ENCODE results near the gene ENO2. TPM values are rescaled to one million over a fixed set of nuclear protein-coding genes. Genes with fewer than 3 reads are reported as not detected.
A peak's percentile ranks its signal among the peaks of the same experiment; 100 is the strongest.

ENO2 gene
- total RNA-seq, 4 donors from 2014 or later, result 28.7 to 49.7 (median 40.0) TPM

DNA sequence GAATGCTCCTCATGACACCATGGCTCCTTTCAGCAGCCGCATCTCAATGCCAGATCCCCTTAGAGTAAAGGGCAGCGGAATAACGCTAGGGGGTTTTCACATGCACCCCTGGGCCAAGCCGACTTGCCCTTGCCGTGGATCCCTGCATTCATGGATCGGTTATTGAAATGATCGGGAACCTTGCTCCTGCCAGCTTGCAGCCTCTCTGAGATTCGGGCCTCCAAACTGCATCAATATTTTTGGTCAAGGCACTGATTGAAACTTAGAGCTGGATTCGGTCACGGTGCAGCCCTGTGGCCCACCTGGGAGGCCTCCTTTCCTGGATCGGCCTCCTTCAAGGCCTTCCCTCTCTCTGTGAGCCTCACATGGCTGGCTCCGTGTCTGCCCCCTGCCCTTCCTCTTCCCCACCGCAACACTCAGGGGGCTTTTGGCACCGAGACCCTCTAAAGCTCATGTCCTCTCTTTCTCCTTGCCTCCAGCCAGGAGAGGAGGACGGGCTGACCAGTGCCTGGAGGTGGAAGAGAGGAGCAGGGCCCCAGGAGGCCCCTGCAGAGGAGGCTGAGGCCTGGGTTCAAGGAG, 38.6 kb downstream of the ENO2 start:
- no peak for TF ChIP-seq POLR2AphosphoS5 (IDR thresholded peaks at IDR 0.05)
- no peak for TF ChIP-seq EP300 (IDR thresholded peaks at IDR 0.05)
- no peak for TF ChIP-seq CTCF (IDR thresholded peaks at IDR 0.05)
- no peak for TF ChIP-seq POLR2A (IDR thresholded peaks at IDR 0.05; ENCODE audit: low read depth)
- peak overlapping the region; percentile 37 to 55 (median 42) for H3K4me3 ChIP-seq
- 74% methylated on average over 11 of the region's 15 CpGs for WGBS

GRCh38 chr12:6953442-6954315, 39.3 kb downstream of the ENO2 start:
- H3K4me3 ChIP-seq, result peak overlapping the region; percentile 37 to 55 (median 42)
- intact Hi-C loops (cut with DNase I), result no loop called here
- WGBS, result 51% methylated on average over 21 of the region's 24 CpGs

More for the DNA sequence above, 38.6 kb downstream of the ENO2 start:
- H3K36me3 ChIP-seq, result no peaks in the 10 kb centered on the region
- intact Hi-C loops (cut with DNase I), result no loop called here
- H3K27ac ChIP-seq (replicated peaks in 1 of 4), result peak overlapping the region; percentile 14 to 72 (median 50)
- no peaks in the 10 kb centered on the region for H3K27me3 ChIP-seq
- DNase-seq (ENCODE audit: extremely low spot score), result no peak
- peaks cover 0 to 11% (median 7%) of the 10 kb centered on the region in 4 donors for H3K4me1 ChIP-seq
- H3K9me3 ChIP-seq, result no peaks in the 10 kb centered on the region

GRCh38 chr12:6954316-6955107, 40.1 kb downstream of the ENO2 start:
- 87% methylated on average over 17 of the region's 21 CpGs for WGBS
- Histone ChIP-seq H3K4me1 (peaks cover 1 to 23% (median 18%) of the 10 kb centered on the region in 4 donors), H3K9me3 (no peaks in the 10 kb centered on the region), H3K36me3 (no peaks in the 10 kb centered on the region), H3K27ac (replicated peaks in 1 of 4) (no peak overlapping the region), H3K4me3 (peak overlapping the region in 2 of 4 donors; percentile 27 to 45), H3K27me3 (no peaks in the 10 kb centered on the region)
- DNase-seq (ENCODE audit: extremely low spot score), result no peak
- intact Hi-C loops (cut with DNase I), result no loop called here
- TF ChIP-seq POLR2AphosphoS5 (IDR thresholded peaks at IDR 0.05) (no peak), CTCF (IDR thresholded peaks at IDR 0.05) (no peak), EP300 (IDR thresholded peaks at IDR 0.05) (no peak), POLR2A (IDR thresholded peaks at IDR 0.05; ENCODE audit: low read depth) (no peak)

More at GRCh38 chr12:6953442-6954315, 39.3 kb downstream of the ENO2 start:
- H3K4me1 ChIP-seq, result peaks cover 0 to 18% (median 12%) of the 10 kb centered on the region in 4 donors
- no peak for DNase-seq (ENCODE audit: extremely low spot score)
- TF ChIP-seq EP300 (IDR thresholded peaks at IDR 0.05), result no peak
- no peak for TF ChIP-seq CTCF (IDR thresholded peaks at IDR 0.05)
- TF ChIP-seq POLR2A (IDR thresholded peaks at IDR 0.05; ENCODE audit: low read depth), result no peak
- TF ChIP-seq POLR2AphosphoS5 (IDR thresholded peaks at IDR 0.05), result peak in 1 of 2 donors; percentile 31
- H3K36me3 ChIP-seq, result no peaks in the 10 kb centered on the region
- H3K9me3 ChIP-seq, result no peaks in the 10 kb centered on the region
- H3K27ac ChIP-seq (replicated peaks in 1 of 4), result peak overlapping the region; percentile 14 to 72 (median 50)
- H3K27me3 ChIP-seq, result no peaks in the 10 kb centered on the region

DNA sequence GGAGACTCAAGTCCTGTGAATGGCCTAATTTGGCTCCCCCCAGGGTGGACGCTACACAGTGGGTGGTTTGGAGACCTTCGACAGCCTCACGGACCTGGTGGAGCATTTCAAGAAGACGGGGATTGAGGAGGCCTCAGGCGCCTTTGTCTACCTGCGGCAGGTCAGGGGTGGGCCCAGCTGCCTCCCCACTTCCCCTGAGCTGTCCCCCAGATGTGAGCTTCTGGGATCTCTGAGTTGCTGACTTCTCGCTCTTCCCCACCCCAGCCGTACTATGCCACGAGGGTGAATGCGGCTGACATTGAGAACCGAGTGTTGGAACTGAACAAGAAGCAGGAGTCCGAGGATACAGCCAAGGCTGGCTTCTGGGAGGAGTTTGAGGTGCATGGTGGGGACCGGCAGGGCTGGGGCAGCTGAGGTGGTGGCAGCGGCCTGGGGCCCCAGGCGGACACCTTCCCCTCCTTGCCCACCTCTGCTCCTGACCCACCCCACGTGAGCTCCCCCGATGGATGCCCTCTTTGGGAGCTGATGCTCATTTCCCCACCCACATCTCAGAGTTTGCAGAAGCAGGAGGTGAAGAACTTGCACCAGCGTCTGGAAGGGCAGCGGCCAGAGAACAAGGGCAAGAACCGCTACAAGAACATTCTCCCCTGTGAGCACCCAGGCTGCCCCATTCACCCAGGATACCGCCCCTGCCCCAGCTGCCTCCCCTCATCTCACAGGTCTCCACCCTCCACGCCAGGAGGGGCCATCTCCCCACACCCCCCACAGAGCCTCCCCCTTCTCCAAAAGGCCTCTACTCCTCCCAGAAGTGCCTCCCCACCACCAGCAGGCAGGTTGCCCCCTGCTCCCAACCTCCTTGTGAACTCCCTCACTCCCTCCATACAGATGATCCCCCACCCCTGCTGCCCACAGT, 41.0 kb downstream of the ENO2 start:
- H3K4me1 ChIP-seq, result peaks cover 10 to 32% (median 25%) of the 10 kb centered on the region in 4 donors
- H3K36me3 ChIP-seq, result no peaks in the 10 kb centered on the region
- no peak for DNase-seq (ENCODE audit: extremely low spot score)
- 94% methylated on average over 11 of the region's 22 CpGs for WGBS
- no peaks in the 10 kb centered on the region for H3K27me3 ChIP-seq
- intact Hi-C loops (cut with DNase I), result no loop called here
- H3K4me3 ChIP-seq, result no peak overlapping the region
- no peak overlapping the region for H3K27ac ChIP-seq (replicated peaks in 1 of 4)
- TF ChIP-seq POLR2AphosphoS5 (IDR thresholded peaks at IDR 0.05), result no peak
- TF ChIP-seq POLR2A (IDR thresholded peaks at IDR 0.05; ENCODE audit: low read depth), result no peak
- TF ChIP-seq CTCF (IDR thresholded peaks at IDR 0.05), result no peak
- TF ChIP-seq EP300 (IDR thresholded peaks at IDR 0.05), result no peak
- H3K9me3 ChIP-seq, result no peaks in the 10 kb centered on the region
